ENCODE measurements around the gene SLC26A6.
A peak's percentile ranks its signal among the peaks of the same experiment; 100 is the strongest.

SLC26A6 gene

DNA sequence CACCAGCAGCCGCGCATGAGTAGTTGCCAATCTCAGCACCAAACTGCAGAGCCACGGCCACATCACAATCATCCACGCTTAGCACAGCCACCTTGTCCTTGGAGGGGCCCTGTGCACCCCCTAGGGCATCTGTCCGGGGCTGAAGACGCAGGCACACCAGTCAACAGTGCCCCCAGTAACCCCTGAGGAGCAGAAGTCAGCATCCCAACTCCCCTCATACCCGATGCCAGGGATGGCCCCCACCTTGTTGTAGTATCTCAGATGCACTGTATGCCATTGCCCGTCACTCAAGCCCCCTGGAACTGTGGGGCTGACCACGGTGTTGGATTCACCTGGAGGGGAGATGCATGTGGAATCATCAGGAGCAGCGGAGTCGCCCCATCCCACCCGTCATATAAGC, 19.8 kb upstream of the SLC26A6 start:
- DNase-seq (ENCODE audit: low spot score in 2 of 2) = no peak
- Mint-ChIP-seq H3K4me1 (no peaks in the 10 kb centered on the region), H3K36me3 (ENCODE audit: insufficient read depth) (peaks cover 5% of the 10 kb centered on the region), H3K27ac (ENCODE audit: low read depth) (peak overlapping the region; percentile 69), H3K9me3 (no peaks in the 10 kb centered on the region), H3K4me3 (peak overlapping the region; percentile 79), H3K27me3 (no peaks in the 10 kb centered on the region)
- ATAC-seq (replicated peaks; ENCODE audit: extremely low read depth, poor library complexity, severe bottlenecking) = no peak

DNA sequence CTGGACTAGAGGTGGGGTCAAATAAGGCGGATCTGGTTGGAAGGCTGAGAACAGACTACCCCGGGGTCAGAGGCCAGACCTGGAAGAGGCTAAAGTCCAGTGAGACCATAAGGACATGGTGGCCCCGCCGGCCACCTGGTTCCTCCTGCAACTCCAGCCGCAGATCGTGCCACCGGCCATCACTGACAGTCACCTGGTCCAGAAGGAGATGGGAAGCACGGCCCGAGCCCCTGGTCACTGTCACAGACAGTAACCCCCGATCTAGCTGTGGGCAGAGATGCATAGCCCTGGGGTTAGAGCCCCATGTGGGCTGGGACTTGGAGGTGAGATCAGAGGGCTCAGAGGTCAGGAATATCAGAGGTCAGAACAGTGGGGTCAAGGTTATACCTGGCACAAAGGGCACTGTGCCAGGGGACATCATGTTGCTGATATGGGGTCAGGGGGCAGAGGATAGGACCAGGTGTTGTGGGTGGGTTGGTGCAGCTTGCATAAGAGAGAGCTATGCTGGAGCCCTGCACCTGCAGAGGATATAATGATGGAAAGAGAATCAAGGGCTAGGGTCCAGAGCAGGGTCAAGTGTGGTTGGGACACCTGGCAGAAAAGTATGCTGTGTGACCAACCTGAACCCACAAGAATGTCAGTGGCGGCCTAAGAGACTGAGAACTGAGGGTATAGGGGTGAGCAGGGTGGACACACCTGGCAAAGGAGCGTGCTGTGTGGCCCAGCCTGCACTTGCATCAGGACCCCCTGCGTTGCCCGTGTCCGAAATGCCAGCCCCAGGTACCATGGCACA, 17.9 kb upstream of the SLC26A6 start:
- Mint-ChIP-seq H3K9me3 (no peaks in the 10 kb centered on the region), H3K27ac (ENCODE audit: low read depth) (no peak overlapping the region), H3K4me3 (no peak overlapping the region), H3K36me3 (ENCODE audit: insufficient read depth) (peaks cover 5% of the 10 kb centered on the region), H3K27me3 (no peaks in the 10 kb centered on the region), H3K4me1 (no peaks in the 10 kb centered on the region)
- no peak for ATAC-seq (replicated peaks; ENCODE audit: extremely low read depth, poor library complexity, severe bottlenecking)
- no peak for DNase-seq (ENCODE audit: low spot score in 2 of 2)

DNA sequence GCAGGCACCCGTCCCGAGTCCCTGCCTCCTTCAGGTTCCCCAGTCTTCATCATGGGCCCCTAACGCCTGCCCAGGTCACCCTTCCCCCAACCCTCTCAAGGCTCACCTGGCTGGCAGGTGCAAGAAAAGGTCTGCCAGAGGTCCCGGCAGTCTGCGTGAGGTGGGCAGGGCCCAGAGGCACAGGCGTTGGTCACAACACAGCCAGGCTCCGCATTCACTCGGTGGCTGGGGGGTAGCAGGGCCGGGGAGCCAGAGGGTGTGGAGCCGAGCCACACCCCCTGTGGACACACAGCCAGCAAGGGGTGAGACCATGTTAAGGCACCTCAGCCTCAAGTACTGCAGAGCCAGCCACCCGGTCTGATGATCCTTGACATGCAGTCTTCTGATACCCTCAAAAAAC, 16.5 kb upstream of the SLC26A6 start:
- H3K4me1 Mint-ChIP-seq = no peaks in the 10 kb centered on the region
- ATAC-seq (replicated peaks; ENCODE audit: extremely low read depth, poor library complexity, severe bottlenecking) (no peak), DNase-seq (ENCODE audit: low spot score in 2 of 2) (no peak)
- no peak overlapping the region for H3K4me3 Mint-ChIP-seq
- peaks cover 5% of the 10 kb centered on the region for H3K36me3 Mint-ChIP-seq (ENCODE audit: insufficient read depth)
- no peak overlapping the region for H3K27ac Mint-ChIP-seq (ENCODE audit: low read depth)
- H3K27me3 Mint-ChIP-seq = no peaks in the 10 kb centered on the region
- no peaks in the 10 kb centered on the region for H3K9me3 Mint-ChIP-seq

GRCh38 chr3:48650723-48651122, 15.5 kb upstream of the SLC26A6 start:
- H3K27me3 Mint-ChIP-seq = no peaks in the 10 kb centered on the region
- no peaks in the 10 kb centered on the region for H3K4me1 Mint-ChIP-seq
- ATAC-seq (replicated peaks; ENCODE audit: extremely low read depth, poor library complexity, severe bottlenecking) = no peak
- DNase-seq (ENCODE audit: low spot score in 2 of 2) = no peak
- no peak overlapping the region for H3K4me3 Mint-ChIP-seq
- H3K9me3 Mint-ChIP-seq = no peaks in the 10 kb centered on the region
- peaks cover 3% of the 10 kb centered on the region for H3K36me3 Mint-ChIP-seq (ENCODE audit: insufficient read depth)
- no peak overlapping the region for H3K27ac Mint-ChIP-seq (ENCODE audit: low read depth)

- no peak for ATAC-seq (replicated peaks; ENCODE audit: extremely low read depth, poor library complexity, severe bottlenecking)
- H3K27me3 Mint-ChIP-seq = no peaks in the 10 kb centered on the region
- no peak for DNase-seq (ENCODE audit: low spot score in 2 of 2)
- no peaks in the 10 kb centered on the region for H3K36me3 Mint-ChIP-seq (ENCODE audit: insufficient read depth)
- no peak overlapping the region for H3K4me3 Mint-ChIP-seq
- H3K27ac Mint-ChIP-seq (ENCODE audit: low read depth) = no peak overlapping the region
- H3K9me3 Mint-ChIP-seq = no peaks in the 10 kb centered on the region
- no peaks in the 10 kb centered on the region for H3K4me1 Mint-ChIP-seq
These were observed 13.1 kb upstream of the SLC26A6 start for GRCh38 chr3:48648188-48648850.

GRCh38 chr3:48647714-48648113, 12.5 kb upstream of the SLC26A6 start:
- no peak overlapping the region for H3K27ac Mint-ChIP-seq (ENCODE audit: low read depth)

GRCh38 chr3:48644898-48645760, 9.9 kb upstream of the SLC26A6 start:
- no peak overlapping the region for H3K27ac Mint-ChIP-seq (ENCODE audit: low read depth)
- no peaks in the 10 kb centered on the region for H3K4me1 Mint-ChIP-seq
- DNase-seq (ENCODE audit: low spot score in 2 of 2) = no peak
- H3K4me3 Mint-ChIP-seq = no peak overlapping the region
- no peaks in the 10 kb centered on the region for H3K27me3 Mint-ChIP-seq
- no peaks in the 10 kb centered on the region for H3K9me3 Mint-ChIP-seq
- H3K36me3 Mint-ChIP-seq (ENCODE audit: insufficient read depth) = no peaks in the 10 kb centered on the region
- ATAC-seq (replicated peaks; ENCODE audit: extremely low read depth, poor library complexity, severe bottlenecking) = no peak

More at GRCh38 chr3:48647714-48648113, 12.5 kb upstream of the SLC26A6 start:
- H3K4me3 Mint-ChIP-seq = no peak overlapping the region
- H3K27me3 Mint-ChIP-seq = no peaks in the 10 kb centered on the region
- ATAC-seq (replicated peaks; ENCODE audit: extremely low read depth, poor library complexity, severe bottlenecking) (no peak), DNase-seq (ENCODE audit: low spot score in 2 of 2) (no peak)
- no peaks in the 10 kb centered on the region for H3K9me3 Mint-ChIP-seq
- no peaks in the 10 kb centered on the region for H3K36me3 Mint-ChIP-seq (ENCODE audit: insufficient read depth)
- H3K4me1 Mint-ChIP-seq = no peaks in the 10 kb centered on the region

GRCh38 chr3:48642605-48643004, 7.3 kb upstream of the SLC26A6 start:
- ATAC-seq (replicated peaks; ENCODE audit: extremely low read depth, poor library complexity, severe bottlenecking) (no peak), DNase-seq (ENCODE audit: low spot score in 2 of 2) (no peak)
- Mint-ChIP-seq H3K4me3 (no peak overlapping the region), H3K9me3 (no peaks in the 10 kb centered on the region), H3K27me3 (no peaks in the 10 kb centered on the region), H3K4me1 (peaks cover 5% of the 10 kb centered on the region), H3K27ac (ENCODE audit: low read depth) (no peak overlapping the region), H3K36me3 (ENCODE audit: insufficient read depth) (no peaks in the 10 kb centered on the region)

DNA sequence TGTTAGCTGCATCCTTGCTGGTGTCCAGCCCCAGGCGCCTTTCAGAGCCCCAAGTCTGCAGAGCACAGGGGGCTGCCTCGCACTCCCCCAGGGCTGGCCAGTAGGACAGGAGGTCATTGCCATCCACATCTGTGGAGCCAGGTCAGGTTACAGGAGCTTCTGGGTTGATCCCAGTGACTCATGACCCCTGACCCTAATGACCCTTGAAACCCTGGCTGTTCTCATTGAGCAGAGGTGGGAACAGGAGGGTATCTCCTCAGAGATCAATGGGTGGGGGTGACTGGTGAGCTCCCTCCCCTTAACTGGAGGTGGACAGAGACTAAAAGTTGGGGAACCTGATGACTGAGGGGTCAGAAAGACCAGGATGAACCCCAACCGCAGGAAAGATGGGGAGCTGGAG, 6.1 kb upstream of the SLC26A6 start:
- no peak overlapping the region for H3K4me3 Mint-ChIP-seq
- no peaks in the 10 kb centered on the region for H3K9me3 Mint-ChIP-seq

GRCh38 chr3:48639944-48640606, 4.8 kb upstream of the SLC26A6 start:
- no peaks in the 10 kb centered on the region for H3K9me3 Mint-ChIP-seq
- H3K36me3 Mint-ChIP-seq (ENCODE audit: insufficient read depth) = no peaks in the 10 kb centered on the region
- H3K4me3 Mint-ChIP-seq = no peak overlapping the region
- DNase-seq (ENCODE audit: low spot score in 2 of 2) (no peak), ATAC-seq (replicated peaks; ENCODE audit: extremely low read depth, poor library complexity, severe bottlenecking) (no peak)
- no peak overlapping the region for H3K27ac Mint-ChIP-seq (ENCODE audit: low read depth)
- H3K4me1 Mint-ChIP-seq = peaks cover 5% of the 10 kb centered on the region
- H3K27me3 Mint-ChIP-seq = no peaks in the 10 kb centered on the region

More for the DNA sequence above, 6.1 kb upstream of the SLC26A6 start:
- no peak overlapping the region for H3K27ac Mint-ChIP-seq (ENCODE audit: low read depth)
- H3K27me3 Mint-ChIP-seq = no peaks in the 10 kb centered on the region
- ATAC-seq (replicated peaks; ENCODE audit: extremely low read depth, poor library complexity, severe bottlenecking) (no peak), DNase-seq (ENCODE audit: low spot score in 2 of 2) (no peak)
- peaks cover 5% of the 10 kb centered on the region for H3K4me1 Mint-ChIP-seq
- no peaks in the 10 kb centered on the region for H3K36me3 Mint-ChIP-seq (ENCODE audit: insufficient read depth)

- no peak overlapping the region for H3K27ac Mint-ChIP-seq (ENCODE audit: low read depth)
- H3K9me3 Mint-ChIP-seq = no peaks in the 10 kb centered on the region
- ATAC-seq (replicated peaks; ENCODE audit: extremely low read depth, poor library complexity, severe bottlenecking) = no peak
- DNase-seq (ENCODE audit: low spot score in 2 of 2) = no peak
- peaks cover 16% of the 10 kb centered on the region for H3K4me1 Mint-ChIP-seq
- H3K27me3 Mint-ChIP-seq = no peaks in the 10 kb centered on the region
- H3K4me3 Mint-ChIP-seq = peak overlapping the region; percentile 26
- peaks cover 1% of the 10 kb centered on the region for H3K36me3 Mint-ChIP-seq (ENCODE audit: insufficient read depth)
These were observed 2.0 kb upstream of the SLC26A6 start for GRCh38 chr3:48637305-48637704.

GRCh38 chr3:48636149-48636655, 941 bp upstream of the SLC26A6 start:
- Mint-ChIP-seq H3K9me3 (no peaks in the 10 kb centered on the region), H3K36me3 (ENCODE audit: insufficient read depth) (peaks cover 1% of the 10 kb centered on the region), H3K27ac (ENCODE audit: low read depth) (no peak overlapping the region), H3K4me3 (peak overlapping the region; percentile 89), H3K4me1 (peaks cover 16% of the 10 kb centered on the region), H3K27me3 (no peaks in the 10 kb centered on the region)
- ATAC-seq (replicated peaks; ENCODE audit: extremely low read depth, poor library complexity, severe bottlenecking) (no peak), DNase-seq (ENCODE audit: low spot score in 2 of 2) (no peak)
